ENCODE results near the gene TNK1.

The TNK1 gene

GRCh38 chr17:7374353-7374752, 6.5 kb upstream of the TNK1 start:
- TF ChIP-seq, protein P1, sequence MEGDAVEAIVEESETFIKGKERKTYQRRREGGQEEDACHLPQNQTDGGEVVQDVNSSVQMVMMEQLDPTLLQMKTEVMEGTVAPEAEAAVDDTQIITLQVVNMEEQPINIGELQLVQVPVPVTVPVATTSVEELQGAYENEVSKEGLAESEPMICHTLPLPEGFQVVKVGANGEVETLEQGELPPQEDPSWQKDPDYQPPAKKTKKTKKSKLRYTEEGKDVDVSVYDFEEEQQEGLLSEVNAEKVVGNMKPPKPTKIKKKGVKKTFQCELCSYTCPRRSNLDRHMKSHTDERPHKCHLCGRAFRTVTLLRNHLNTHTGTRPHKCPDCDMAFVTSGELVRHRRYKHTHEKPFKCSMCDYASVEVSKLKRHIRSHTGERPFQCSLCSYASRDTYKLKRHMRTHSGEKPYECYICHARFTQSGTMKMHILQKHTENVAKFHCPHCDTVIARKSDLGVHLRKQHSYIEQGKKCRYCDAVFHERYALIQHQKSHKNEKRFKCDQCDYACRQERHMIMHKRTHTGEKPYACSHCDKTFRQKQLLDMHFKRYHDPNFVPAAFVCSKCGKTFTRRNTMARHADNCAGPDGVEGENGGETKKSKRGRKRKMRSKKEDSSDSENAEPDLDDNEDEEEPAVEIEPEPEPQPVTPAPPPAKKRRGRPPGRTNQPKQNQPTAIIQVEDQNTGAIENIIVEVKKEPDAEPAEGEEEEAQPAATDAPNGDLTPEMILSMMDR (IDR thresholded peaks at IDR 0.05; ENCODE audit: low read depth, low read length): no peak
- H3K36me3 ChIP-seq: no peaks in the 10 kb centered on the region
- no peaks in the 10 kb centered on the region for H3K4me1 ChIP-seq
- no peak for DNase-seq
- no peaks in the 10 kb centered on the region for H3K9me3 ChIP-seq
- H3K4me3 ChIP-seq (ENCODE audit: low read depth, low read length): no peak overlapping the region
- no peaks in the 10 kb centered on the region for H3K27me3 ChIP-seq

- Histone ChIP-seq H3K4me3 (ENCODE audit: low read depth, low read length) (no peak overlapping the region), H3K27me3 (0 out of 2 replicates have a peak, but pooled peaks cover 3% of the 10 kb centered on the region), H3K36me3 (no peaks in the 10 kb centered on the region), H3K4me1 (no peaks in the 10 kb centered on the region), H3K9me3 (no peaks in the 10 kb centered on the region)
- DNase-seq: no peak
- TF ChIP-seq, protein P1 (IDR thresholded peaks at IDR 0.05; ENCODE audit: low read depth, low read length): no peak
These were observed 1.8 kb upstream of the TNK1 start for GRCh38 chr17:7379134-7379533.

DNA sequence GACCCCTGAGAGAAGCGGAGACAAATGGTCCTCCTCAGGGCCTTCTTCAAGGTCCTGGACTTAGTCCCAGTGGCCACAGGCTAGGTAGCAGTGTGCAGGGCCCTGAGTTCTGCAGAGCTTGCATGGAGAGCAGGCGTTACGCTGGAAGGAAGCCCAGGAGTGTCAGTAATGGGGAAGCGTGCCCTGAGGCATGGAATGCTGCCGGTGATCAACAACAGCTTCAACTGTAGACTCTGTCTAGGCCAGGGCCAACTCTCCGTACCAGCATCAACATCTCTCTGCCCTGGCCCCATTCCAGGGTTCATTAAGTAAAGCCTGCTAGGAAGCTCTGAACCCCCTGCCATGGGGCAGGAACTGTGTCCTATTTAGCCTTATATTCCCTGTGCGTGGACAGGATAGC, 568 bp upstream of the TNK1 start:
- TF ChIP-seq, protein P1 (IDR thresholded peaks at IDR 0.05; ENCODE audit: low read depth, low read length): no peak
- 0 out of 2 replicates have a peak, but pooled peaks cover 3% of the 10 kb centered on the region for H3K27me3 ChIP-seq
- H3K9me3 ChIP-seq: no peaks in the 10 kb centered on the region
- H3K36me3 ChIP-seq: no peaks in the 10 kb centered on the region
- no peaks in the 10 kb centered on the region for H3K4me1 ChIP-seq
- DNase-seq: peak; percentile 45
- H3K4me3 ChIP-seq (ENCODE audit: low read depth, low read length): no peak overlapping the region

DNA sequence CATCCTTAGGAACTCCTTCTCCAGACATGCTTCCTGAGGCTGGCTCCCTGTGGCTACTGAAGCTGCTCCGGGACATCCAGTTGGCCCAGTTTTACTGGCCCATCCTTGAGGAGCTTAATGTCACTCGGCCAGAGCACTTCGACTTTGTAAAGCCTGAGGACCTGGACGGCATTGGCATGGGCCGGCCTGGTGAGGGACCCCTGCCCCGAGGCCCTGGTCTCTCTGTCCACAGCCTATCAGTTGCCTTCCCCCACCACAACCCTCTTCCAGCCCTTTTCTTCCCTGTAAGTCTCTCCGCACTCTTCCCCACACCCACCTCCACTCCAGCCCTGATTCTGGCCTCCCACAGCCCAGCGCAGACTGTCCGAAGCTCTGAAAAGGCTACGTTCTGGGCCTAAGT, 2.0 kb downstream of the TNK1 start:
- TF ChIP-seq, protein P1 (IDR thresholded peaks at IDR 0.05; ENCODE audit: low read depth, low read length): no peak
- Histone ChIP-seq H3K27me3 (0 out of 2 replicates have a peak, but pooled peaks cover 3% of the 10 kb centered on the region), H3K36me3 (no peaks in the 10 kb centered on the region), H3K9me3 (no peaks in the 10 kb centered on the region), H3K4me3 (ENCODE audit: low read depth, low read length) (no peak overlapping the region), H3K4me1 (no peaks in the 10 kb centered on the region)
- no peak for DNase-seq

GRCh38 chr17:7383371-7383741, 2.5 kb downstream of the TNK1 start:
- Histone ChIP-seq H3K27me3 (0 out of 2 replicates have a peak, but pooled peaks cover 3% of the 10 kb centered on the region), H3K4me3 (ENCODE audit: low read depth, low read length) (no peak overlapping the region), H3K4me1 (no peaks in the 10 kb centered on the region), H3K9me3 (no peaks in the 10 kb centered on the region), H3K36me3 (no peaks in the 10 kb centered on the region)
- no peak for DNase-seq
- TF ChIP-seq, protein P1 (IDR thresholded peaks at IDR 0.05; ENCODE audit: low read depth, low read length): no peak

DNA sequence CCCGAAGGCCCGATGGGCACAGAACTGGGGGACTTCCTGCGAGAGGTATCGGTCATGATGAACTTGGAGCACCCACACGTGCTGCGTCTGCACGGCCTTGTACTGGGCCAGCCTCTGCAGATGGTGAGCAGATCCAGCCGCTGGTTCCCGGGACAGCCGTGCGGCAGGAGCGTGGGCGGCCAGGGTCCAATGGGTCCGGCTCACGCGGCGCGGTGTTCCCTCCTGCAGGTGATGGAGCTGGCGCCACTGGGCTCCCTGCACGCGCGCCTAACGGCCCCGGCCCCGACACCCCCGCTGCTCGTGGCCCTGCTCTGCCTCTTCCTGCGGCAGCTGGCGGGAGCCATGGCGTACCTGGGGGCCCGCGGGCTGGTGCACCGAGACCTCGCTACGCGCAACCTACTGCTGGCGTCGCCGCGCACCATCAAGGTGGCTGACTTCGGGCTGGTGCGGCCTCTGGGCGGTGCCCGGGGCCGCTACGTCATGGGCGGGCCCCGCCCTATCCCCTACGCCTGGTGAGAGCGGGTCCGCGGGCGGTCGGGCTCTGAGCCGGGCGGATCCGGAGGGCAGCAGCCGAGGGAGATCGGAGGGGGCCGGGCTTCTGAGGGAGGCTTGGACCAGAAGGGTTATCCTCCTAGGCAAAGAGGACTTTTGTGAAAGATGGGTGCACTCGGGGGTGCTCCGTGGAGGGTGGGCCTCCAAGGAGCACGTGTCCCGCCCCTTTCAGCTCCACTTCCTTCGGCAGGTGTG, 3.0 kb downstream of the TNK1 start:
- H3K9me3 ChIP-seq: no peaks in the 10 kb centered on the region
- H3K36me3 ChIP-seq: no peaks in the 10 kb centered on the region
- peak; percentile 62 for DNase-seq
- TF ChIP-seq, protein P1 (IDR thresholded peaks at IDR 0.05; ENCODE audit: low read depth, low read length): no peak
- peak overlapping the region; percentile 45 for H3K4me3 ChIP-seq (ENCODE audit: low read depth, low read length)
- H3K27me3 ChIP-seq: 0 out of 2 replicates have a peak, but pooled peaks cover 3% of the 10 kb centered on the region
- no peaks in the 10 kb centered on the region for H3K4me1 ChIP-seq
